ENCODE measurements around the gene DLK1.

- TF ChIP-seq POLR2AphosphoS5 (IDR thresholded peaks at IDR 0.05): no peak
- TF ChIP-seq, protein P1, sequence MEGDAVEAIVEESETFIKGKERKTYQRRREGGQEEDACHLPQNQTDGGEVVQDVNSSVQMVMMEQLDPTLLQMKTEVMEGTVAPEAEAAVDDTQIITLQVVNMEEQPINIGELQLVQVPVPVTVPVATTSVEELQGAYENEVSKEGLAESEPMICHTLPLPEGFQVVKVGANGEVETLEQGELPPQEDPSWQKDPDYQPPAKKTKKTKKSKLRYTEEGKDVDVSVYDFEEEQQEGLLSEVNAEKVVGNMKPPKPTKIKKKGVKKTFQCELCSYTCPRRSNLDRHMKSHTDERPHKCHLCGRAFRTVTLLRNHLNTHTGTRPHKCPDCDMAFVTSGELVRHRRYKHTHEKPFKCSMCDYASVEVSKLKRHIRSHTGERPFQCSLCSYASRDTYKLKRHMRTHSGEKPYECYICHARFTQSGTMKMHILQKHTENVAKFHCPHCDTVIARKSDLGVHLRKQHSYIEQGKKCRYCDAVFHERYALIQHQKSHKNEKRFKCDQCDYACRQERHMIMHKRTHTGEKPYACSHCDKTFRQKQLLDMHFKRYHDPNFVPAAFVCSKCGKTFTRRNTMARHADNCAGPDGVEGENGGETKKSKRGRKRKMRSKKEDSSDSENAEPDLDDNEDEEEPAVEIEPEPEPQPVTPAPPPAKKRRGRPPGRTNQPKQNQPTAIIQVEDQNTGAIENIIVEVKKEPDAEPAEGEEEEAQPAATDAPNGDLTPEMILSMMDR (IDR thresholded peaks at IDR 0.05): no peak
These were observed 24.3 kb downstream of the DLK1 start for GRCh38 chr14:100750762-100751699.
